ENCODE results near the gene OGFOD1.

Gene OGFOD1

GRCh38 chr16:56510544-56510943 is 59.2 kb downstream of the OGFOD1 start:
- Histone ChIP-seq H3K9ac (ENCODE audit: low read length) (no peak overlapping the region), H3K27ac (ENCODE audit: low read depth, low read length) (no peak overlapping the region), H3K9me2 (replicated peaks; ENCODE audit: insufficient read depth, low read length) (no peaks in the 10 kb centered on the region), H3K4me3 (ENCODE audit: insufficient read depth, low read length, poor library complexity, severe bottlenecking) (no peak overlapping the region), H3K27me3 (ENCODE audit: low read length) (no peaks in the 10 kb centered on the region), H3K4me2 (ENCODE audit: low read depth, low read length, poor library complexity, severe bottlenecking) (no peak overlapping the region), H3K36me3 (ENCODE audit: low read length) (0 out of 2 replicates have a peak, but pooled peaks cover under 1% of the 10 kb centered on the region), H3K9me3 (ENCODE audit: insufficient read depth, low read length) (no peaks in the 10 kb centered on the region), H3K79me2 (ENCODE audit: insufficient read depth, low read length) (no peaks in the 10 kb centered on the region), H2AFZ (ENCODE audit: low read depth, low read length, severe bottlenecking) (no peak overlapping the region), H4K20me1 (ENCODE audit: low read depth, low read length) (no peaks in the 10 kb centered on the region), H3F3A (ENCODE audit: insufficient read depth) (no peaks in the 10 kb centered on the region)
- TF ChIP-seq EZH2phosphoT487 (conservative IDR thresholded peaks at IDR 0.05; ENCODE audit: low read length) (no peak), CTCF (IDR thresholded peaks at IDR 0.05; ENCODE audit: insufficient read depth, low read length, poor library complexity, severe bottlenecking) (no peak)

- Histone ChIP-seq H3K9me3 (ENCODE audit: insufficient read depth, low read length) (no peaks in the 10 kb centered on the region), H3K36me3 (ENCODE audit: low read length) (no peaks in the 10 kb centered on the region), H3K27me3 (ENCODE audit: low read length) (no peaks in the 10 kb centered on the region), H3K79me2 (ENCODE audit: insufficient read depth, low read length) (no peaks in the 10 kb centered on the region), H3K9me2 (replicated peaks; ENCODE audit: insufficient read depth, low read length) (no peaks in the 10 kb centered on the region), H3F3A (ENCODE audit: insufficient read depth) (no peaks in the 10 kb centered on the region), H3K4me3 (ENCODE audit: insufficient read depth, low read length, poor library complexity, severe bottlenecking) (no peak overlapping the region), H3K27ac (ENCODE audit: low read depth, low read length) (no peak overlapping the region), H3K9ac (ENCODE audit: low read length) (no peak overlapping the region), H2AFZ (ENCODE audit: low read depth, low read length, severe bottlenecking) (no peak overlapping the region), H4K20me1 (ENCODE audit: low read depth, low read length) (no peaks in the 10 kb centered on the region), H3K4me2 (ENCODE audit: low read depth, low read length, poor library complexity, severe bottlenecking) (no peak overlapping the region)
- no peak for TF ChIP-seq CTCF (IDR thresholded peaks at IDR 0.05; ENCODE audit: insufficient read depth, low read length, poor library complexity, severe bottlenecking)
- no peak for TF ChIP-seq EZH2phosphoT487 (conservative IDR thresholded peaks at IDR 0.05; ENCODE audit: low read length)
Measured at GRCh38 chr16:56512025-56512424, 60.7 kb downstream of the OGFOD1 start.

- Histone ChIP-seq H3K9ac (ENCODE audit: low read length) (no peak overlapping the region), H3K27ac (ENCODE audit: low read depth, low read length) (no peak overlapping the region), H3K4me3 (ENCODE audit: insufficient read depth, low read length, poor library complexity, severe bottlenecking) (no peak overlapping the region), H4K20me1 (ENCODE audit: low read depth, low read length) (no peaks in the 10 kb centered on the region), H3K9me3 (ENCODE audit: insufficient read depth, low read length) (no peaks in the 10 kb centered on the region), H3K27me3 (ENCODE audit: low read length) (no peaks in the 10 kb centered on the region), H3K36me3 (ENCODE audit: low read length) (no peaks in the 10 kb centered on the region), H2AFZ (ENCODE audit: low read depth, low read length, severe bottlenecking) (no peak overlapping the region), H3K9me2 (replicated peaks; ENCODE audit: insufficient read depth, low read length) (no peaks in the 10 kb centered on the region), H3F3A (ENCODE audit: insufficient read depth) (no peaks in the 10 kb centered on the region), H3K4me2 (ENCODE audit: low read depth, low read length, poor library complexity, severe bottlenecking) (no peak overlapping the region), H3K79me2 (ENCODE audit: insufficient read depth, low read length) (no peaks in the 10 kb centered on the region)
- TF ChIP-seq EZH2phosphoT487 (conservative IDR thresholded peaks at IDR 0.05; ENCODE audit: low read length) (no peak), CTCF (IDR thresholded peaks at IDR 0.05; ENCODE audit: insufficient read depth, low read length, poor library complexity, severe bottlenecking) (no peak)
Measured at GRCh38 chr16:56513091-56513490, 61.7 kb downstream of the OGFOD1 start.

All from SU-DHL-6 (cell line).